ENCODE data around the gene GALNT16.

Gene GALNT16

DNA sequence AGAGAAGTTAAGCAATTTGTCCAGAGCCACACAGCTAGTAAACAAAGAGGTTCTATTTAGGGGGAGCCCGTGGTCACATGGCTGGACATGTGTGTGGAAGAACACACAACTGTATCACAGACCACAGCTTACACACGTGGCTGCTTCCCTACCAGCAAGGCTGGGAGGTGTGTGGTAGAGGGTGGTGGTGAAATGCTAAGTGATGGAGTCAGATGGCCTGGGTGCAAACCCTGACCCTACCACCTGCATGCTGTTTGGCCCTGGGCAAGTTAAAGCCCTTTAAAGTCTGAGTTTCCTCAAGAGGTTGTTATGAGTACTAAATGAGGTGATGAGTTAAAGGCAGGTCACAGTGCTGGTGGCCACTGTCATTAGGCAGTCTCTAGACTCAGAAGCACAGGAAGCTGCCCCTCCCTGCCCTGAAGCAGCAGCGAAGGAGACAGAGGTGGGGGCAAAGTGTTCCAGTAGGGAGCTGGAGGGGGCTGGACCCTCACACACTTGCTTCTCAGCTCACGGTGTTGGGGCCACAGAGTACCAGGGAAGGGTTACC, 73.9 kb downstream of the GALNT16 start:
- no peak for DNase-seq (ENCODE audit: low read depth in 2 of 3, low spot score in 2 of 3)

DNA sequence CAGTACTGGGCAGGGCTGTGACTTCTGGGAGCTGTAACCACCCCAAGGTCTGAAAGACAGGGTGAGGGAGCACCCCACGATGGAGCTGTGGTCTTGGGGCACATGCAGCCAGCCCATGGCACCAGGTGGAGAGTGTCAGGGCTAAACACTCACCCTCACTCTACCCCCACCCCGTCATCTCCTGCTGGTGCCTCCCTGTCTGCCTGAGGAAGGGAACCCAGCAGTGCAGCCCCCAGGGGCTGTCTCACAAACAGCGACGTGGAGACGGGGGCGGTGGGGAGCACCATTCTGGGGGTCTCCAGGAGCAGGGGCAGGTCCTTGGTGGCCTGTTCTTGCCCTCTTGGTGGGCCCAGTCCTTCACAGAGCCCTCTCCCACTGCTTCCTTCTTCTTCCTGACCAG, 74.6 kb downstream of the GALNT16 start:
- DNase-seq (ENCODE audit: low read depth in 2 of 3, low spot score in 2 of 3): no peak

DNA sequence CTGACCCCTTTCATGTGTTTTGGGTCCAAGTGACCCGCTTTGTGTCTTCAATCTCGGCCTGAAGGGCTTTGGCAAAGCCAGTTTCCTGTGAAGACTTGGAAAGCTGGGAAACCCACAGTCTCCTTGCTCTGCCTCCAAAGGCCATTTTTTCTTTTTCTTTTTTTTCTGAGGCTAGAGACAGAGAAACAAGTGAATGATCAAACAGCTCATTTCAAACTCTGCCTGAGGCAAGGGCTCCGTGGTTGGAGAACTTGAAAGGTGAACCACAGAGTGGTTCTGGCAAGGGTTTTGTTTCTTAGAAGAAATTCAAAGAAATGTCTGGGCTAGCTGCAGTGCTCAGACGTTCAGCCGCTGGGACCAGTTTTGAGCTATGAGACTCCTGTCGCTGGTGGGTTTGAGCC, 75.4 kb downstream of the GALNT16 start:
- no peak for DNase-seq (ENCODE audit: low read depth in 2 of 3, low spot score in 2 of 3)

DNA sequence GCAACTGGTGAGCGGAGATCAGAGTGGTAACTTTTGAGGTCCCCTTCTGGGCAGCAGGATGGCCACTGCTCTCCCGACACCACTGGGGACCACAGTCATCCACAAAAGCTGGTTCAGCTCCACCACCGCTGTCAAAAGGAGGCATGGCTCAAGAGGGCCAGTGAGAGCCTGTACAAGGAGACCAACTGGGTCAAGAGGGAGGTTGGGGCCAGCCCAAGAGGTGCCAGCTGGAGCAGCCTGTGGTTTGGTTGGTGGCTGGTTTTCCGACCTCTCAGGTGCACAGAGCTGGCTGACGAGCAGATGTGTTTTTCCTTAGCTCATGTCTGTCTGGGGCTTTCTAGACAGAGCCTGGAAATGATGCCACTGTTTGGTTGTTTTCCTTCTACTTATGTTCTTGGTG, 78.0 kb downstream of the GALNT16 start:
- DNase-seq (ENCODE audit: low read depth in 2 of 3, low spot score in 2 of 3): no peak

DNA sequence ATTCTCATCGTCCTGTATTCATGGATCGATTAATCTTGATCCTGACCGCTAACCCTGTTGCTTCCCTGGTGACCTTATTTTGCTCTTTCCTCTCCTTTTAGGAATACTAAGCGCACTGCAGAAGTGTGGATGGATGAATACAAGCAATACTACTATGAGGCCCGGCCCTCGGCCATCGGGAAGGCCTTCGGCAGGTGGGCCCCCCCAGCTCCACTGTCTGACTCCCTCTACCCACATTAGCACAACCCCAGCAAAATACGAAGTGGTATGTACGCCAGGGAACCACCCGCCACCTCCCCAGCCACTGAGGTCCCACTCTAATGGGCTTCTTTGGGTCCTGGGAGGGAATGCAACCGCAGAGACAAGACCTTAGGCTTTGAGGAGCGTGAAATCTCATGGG, 79.5 kb downstream of the GALNT16 start:
- no peak for DNase-seq (ENCODE audit: low read depth in 2 of 3, low spot score in 2 of 3)

DNA sequence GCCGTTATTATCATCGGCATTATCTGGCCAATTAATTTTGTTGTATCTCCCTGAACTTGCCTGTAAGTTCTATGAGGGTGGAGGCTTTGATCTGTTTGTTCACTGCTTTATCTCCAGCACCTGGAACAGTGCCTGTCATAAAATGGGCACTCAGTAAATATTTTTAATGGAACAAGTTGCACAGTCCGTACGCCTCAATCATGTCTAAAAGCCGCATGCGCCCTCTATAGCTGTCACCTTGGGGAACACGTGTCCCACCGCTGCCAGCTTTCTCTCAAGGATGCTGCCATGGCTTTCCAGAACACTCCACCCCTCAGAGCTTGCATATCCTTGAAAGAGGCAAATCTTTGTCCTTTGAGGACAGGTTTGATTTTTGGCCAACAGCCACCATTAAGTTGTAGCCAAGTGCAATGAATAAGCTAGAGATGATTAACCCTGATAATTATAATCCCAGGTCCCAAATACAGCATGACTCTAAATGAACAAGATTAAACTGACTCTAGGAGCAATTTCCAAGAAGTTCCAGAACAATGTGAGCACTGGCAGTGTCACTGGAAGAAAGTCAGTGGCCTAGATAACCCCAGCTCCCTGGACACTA, 83.1 kb downstream of the GALNT16 start:
- DNase-seq (ENCODE audit: low read depth in 2 of 3, low spot score in 2 of 3): no peak

DNA sequence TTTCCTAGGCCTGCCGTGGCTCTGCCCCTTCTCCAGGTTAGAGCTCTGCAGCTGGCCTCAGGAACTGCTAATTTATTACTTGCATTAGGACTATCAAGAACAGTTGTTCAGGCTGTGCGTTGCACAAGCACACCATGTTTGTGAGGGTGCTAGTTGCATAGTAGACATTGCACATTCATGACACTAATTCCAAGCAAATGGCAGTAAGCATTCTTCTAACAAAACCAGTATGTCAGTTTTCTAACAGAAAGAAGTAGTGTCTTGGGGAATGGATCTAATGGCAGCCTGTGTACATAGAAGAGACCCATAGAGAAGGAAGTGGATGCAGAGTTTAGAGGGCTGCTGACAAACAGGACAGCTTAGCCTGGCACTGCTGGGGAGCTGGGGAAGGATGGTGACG, 84.2 kb downstream of the GALNT16 start:
- DNase-seq (ENCODE audit: low read depth in 2 of 3, low spot score in 2 of 3): no peak

DNA sequence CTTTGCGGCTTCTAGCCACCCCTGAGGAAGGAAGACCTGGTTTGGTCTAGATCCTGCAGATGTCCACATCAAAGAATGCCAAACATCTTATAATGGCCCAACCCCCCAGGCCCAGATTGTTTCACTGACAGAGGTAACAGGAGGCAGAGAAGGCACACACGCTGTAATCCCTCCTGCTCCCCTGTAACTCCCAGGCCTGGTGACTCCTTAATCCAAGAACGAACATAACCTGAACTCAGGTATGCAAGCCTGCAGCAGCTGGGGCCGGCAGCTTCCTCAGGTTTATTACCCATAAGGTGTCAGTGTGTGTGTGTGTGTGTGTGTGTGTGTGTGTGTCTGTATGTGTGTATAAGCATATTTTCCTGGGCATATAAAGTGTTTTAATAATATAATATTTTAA, 85.4 kb downstream of the GALNT16 start:
- DNase-seq (ENCODE audit: low read depth in 2 of 3, low spot score in 2 of 3): no peak

DNA sequence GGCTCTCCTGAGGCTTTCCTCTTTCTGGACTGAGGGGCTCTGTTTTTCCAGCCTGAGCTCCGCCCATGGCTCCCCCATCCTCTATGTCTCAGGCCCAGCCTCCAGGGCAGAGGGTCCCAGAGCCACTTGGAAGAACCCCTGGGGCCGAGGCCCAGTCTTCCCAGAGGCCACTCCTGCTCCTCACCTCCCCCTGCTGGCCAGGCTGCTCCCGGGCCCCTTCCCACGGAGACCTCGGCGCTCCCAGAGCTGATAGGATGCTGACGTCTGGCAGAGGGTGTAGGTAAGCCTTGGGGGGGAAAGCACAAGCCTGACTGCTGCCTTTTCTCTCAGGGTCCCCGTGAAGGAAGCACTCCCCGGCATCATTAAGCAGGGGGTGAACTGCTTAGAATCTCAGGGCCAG, 86.8 kb downstream of the GALNT16 start:
- no peak for DNase-seq (ENCODE audit: low read depth in 2 of 3, low spot score in 2 of 3)

DNA sequence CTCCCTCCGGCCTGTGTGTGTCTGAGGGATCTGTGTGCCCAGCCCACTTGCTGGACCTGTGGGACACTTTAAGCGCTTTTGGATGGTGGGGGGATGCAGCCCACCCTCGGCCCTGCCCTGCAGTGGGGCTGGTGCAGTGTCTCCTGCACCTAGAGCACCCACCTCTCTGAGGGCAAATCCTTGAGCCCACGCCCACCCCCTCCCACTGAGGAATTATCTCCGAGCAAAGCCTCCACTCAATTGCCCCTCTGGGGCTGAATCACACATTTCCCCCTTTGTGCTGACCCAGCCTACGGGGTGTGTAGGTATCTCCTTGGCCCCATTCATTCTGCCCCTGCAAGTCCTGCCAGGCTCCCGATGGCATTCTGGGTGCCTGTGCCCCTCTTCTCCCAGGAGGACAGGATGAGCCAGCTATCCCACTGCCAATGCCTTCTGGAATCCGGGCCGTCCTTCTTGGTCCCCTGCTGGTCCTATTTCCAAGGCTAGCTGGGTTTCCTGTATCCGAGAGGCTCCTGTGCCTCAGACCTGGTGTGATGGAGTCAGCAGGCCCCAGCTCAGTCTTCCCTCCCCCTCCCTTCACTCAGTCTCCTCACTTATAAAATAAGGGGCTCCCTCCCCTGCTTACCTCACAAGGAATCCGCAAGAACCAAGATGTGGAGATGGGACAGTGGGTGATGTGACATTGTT, 89.3 kb downstream of the GALNT16 start:
- DNase-seq (ENCODE audit: low read depth in 2 of 3, low spot score in 2 of 3): no peak

DNA sequence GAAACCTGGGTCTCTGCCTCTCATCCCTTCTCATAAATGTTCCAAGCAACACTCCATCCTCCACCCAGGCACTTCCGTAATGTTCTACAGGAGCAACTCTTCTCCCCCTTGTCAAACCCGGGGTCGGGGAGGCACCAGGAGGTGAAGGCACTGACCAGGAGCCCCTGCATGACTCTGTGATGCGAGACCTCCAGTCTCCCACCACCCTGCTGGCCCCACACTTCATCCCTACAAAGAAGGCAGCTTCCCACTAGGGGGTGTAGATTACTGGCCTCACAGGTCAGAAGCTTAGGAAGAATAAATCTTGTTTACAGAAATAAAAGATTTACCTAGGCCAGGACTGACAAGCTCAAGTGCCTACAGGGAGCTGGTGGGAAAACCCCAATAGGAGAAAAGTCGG, 90.9 kb downstream of the GALNT16 start:
- no peak for DNase-seq (ENCODE audit: low read depth in 2 of 3, low spot score in 2 of 3)

DNA sequence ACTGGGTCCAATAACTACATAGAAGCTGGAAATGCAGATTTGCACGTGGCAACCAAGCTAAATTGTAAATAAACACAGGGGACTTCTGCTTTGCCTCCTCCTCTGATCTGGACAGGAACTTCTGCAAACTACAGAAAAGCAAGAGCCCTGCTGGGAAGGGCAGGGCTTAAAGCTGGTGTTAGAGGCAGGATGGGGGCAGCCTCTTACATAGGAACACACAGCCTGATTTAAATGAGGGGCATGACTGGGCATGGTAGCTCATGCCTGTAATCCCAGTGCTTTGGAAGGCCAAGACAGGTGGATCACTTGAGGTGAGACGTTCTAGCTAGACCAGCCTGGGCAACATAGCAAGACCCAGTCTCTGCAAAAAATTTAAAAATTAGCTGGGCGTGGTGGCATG, 91.4 kb downstream of the GALNT16 start:
- DNase-seq (ENCODE audit: low read depth in 2 of 3, low spot score in 2 of 3): no peak

DNA sequence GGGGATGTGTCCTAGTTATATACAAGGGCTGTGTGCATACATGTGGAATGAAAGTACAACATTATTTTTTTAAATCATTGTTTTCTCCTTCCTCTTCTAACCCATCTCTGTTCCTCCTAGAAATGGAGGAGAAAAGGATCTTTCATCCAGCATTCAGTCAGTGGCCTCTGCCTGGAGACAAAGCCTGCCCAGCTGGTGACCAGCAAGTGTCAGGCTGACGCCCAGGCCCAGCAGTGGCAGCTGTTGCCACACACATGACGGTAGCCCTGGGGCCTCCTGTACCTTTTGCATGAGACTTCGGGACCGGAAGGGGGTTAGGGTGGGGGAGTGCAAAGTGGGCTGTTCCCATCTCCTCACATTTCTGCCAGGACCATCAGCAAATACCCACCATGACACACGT, 92.0 kb downstream of the GALNT16 start:
- no peak for DNase-seq (ENCODE audit: low read depth in 2 of 3, low spot score in 2 of 3)

DNA sequence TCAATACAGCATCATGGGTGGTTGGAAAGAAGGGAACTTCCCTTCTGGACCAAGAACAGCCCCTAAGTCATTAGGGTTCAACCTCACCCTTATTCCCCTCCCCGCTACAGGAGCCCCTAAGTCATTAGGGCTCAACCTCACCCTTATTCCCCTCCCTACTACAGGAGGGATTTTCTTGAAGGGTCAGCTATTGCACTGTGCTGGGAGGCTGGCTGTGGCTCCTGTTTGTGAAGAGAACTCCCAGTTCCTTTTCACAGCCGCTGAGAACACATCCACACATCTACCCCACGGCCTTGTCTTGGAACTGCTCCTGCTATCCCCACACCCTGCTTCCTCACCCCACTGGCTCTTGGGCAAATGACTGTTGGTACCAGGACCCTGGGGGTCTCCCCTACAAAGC, 93.2 kb downstream of the GALNT16 start:
- no peak for DNase-seq (ENCODE audit: low read depth in 2 of 3, low spot score in 2 of 3)

DNA sequence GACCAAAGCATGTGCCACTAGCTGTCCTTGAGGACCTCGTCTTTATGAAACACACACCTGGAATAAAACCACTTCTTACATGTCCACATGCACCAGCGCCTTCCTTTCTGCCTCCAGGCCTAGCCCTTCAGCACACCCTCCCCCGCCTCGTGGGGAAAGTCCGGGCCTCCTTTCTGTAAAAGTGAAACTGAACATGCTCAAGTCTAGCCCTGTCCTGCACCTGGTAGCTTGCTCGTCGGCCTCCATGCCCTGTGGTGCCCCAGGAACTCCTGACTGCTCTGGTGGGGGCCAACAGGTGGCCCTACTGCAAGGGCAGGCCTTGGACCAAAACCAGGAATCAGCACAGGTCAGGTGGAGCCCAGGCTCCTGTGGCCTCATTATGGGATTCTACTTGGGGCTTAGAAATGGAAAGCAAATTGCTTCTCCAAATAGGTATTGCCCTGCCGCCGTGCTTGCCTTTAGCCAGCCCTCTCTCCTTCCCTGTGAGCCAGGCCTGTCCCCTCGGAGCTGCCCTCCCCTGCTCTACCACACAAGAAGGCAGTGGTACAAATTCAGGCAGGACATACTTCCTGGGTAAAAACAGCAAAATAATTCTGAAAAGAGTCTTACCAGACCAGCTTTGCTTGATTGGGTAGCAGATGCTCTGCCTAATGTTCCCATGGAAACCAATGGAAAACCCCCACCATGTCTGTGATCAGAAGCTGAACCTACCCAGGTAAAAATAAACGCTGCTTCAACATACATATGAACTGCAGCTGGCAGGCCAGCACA, 94.6 kb downstream of the GALNT16 start:
- DNase-seq (ENCODE audit: low read depth in 2 of 3, low spot score in 2 of 3): peak; percentile 33 to 45 (median 40)

DNA sequence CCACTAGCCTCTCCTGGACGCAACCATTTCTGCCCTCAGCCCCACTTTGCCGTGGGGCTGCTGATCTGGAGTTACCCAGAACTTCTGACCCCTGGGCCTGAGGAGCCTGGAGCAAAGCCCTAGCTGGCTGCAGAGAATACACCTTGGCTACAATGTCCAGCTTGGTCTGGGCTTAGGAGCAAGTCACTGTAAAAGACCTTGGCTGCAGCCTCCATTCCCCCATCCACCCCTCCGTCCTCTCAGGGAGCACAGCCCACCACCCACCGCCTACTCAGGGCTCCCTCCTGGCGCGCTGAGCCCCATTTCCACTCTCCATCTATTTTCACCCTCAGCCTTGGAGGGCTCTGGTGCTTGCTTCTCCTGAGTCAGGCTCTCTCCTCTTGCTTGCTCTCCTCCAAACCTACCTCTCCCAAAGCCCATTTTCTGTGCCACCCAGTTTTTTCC, 95.2 kb downstream of the GALNT16 start:
- DNase-seq (ENCODE audit: low read depth in 2 of 3, low spot score in 2 of 3): no peak

DNA sequence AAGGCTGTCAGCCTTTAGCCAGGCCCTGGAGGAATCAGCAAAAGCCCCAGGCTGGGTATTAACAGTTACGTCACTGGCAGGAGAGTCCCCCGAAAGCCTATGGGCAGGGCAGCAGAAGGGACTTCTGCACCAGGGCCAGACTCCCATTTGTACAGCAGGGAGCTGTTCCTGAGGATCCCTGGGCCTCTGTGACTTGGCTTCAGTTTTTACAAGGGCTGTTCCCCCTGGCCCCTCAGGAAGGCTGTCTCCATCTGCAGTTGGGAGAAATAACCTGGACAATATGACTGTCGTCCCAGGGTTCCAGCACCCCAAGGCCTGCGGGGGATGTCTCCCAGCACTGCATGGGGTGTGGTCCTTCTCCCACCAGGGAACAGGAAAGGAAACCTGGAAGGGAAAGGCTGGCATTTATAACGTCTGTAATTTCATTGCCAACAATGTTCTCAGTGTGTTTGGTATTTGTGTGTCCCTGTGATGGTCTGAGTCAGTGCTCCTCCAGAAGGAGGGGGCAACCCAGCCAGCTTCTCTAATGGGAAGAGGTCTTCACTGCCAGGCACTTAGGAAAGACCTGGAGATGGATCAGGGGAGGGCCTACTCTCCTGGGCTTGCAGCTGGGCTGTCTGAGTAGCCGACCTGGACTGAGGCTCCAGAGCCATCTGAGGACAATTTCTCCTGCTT, 95.8 kb downstream of the GALNT16 start:
- no peak for DNase-seq (ENCODE audit: low read depth in 2 of 3, low spot score in 2 of 3)

DNA sequence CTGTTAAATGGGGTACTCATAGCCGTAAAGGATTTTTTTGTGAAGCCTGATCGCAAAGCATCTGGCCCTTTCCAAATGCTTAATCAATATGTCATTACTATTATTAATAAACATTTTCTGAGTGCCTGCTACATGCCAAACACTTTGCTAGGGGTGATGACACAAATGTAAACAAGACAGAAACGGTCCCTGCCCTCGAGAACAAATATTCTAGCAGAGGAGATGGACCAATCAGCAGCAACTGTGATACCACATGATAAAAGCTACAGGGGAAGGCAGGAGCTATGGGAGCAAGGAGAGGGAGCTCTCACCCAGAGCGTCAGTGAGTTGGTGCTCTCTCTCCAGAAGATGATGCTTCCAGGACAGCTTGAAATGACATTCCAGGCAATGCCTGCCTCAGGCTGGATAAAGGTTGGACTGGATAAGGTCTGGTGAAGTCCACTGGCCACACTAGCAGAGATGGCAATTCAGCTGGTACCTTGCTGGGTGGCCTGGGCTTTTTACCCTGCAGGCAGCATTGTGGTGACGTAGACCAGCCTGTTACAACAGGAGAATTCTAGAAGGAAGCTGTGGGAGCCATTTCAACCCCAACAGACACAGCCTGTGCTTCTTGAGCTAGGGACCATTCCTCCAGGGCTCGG, 97.1 kb downstream of the GALNT16 start:
- no peak for DNase-seq (ENCODE audit: low read depth in 2 of 3, low spot score in 2 of 3)

DNA sequence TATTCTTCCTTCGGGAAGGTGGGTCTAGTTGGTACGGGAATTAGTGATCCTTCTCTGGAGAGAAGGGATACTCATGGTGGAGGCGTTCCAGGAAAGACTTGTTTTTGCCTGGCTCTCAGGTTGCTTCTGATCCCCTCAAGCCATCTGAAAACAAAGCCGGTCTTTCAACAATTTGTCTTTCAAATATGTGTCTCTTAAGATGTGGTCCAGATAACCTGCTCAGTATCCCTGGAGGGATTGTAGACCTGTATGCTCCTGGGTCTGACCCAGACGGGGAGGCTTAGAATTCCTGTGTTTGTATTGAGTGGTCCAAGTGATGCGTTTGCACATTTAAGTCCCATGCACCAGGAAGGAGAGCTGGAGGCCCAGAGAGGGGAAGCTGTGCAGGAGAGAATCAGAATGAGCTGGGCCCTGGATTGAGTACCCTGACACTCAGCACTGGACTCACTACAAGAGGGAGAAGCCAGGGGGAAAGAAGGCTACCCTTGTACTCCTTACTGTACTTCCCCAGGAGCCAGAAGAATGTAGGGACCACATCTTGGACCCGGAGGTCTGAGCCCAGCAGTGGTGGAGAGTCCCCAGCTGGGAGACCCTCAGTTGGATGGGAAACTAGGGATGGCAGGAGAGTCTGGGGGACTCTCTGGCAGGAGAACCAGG, 97.7 kb downstream of the GALNT16 start:
- no peak for DNase-seq (ENCODE audit: low read depth in 2 of 3, low spot score in 2 of 3)

DNA sequence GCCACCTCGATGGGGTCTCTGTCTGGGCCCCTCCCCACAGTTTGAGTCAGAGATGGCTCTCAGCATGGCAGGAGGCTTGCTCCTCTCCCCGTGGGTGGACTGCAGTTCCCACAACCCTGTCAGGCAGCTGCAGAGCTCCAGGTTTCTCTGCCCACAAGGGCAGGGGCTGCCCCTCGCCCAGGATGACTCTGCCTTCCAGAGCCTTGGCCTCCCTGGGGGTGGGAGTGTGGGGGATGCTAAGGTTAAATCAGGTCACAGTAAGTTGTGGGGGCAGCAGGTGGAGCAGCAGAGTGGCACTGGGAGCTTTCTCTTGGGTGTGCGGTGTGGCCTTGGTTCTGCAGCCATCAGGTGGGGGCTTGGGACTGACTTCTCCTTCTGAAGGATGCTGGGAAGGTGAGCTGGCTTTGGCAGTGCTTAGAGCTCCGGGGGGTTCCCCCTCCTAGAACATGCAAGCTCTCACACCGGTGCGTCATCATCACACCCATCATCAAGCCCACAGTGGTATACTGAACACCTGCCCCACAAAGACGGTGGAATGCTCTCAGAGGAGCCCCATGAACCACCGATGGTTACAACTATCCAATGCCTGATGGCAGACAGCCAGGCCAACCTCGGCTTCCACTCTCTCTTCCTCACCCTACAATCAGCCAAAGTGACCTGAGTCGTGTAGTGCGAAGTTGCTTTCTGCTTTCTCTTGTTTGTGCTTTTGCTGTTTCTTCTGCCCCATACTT, 98.4 kb downstream of the GALNT16 start:
- peak in 2 of 3 experiments; percentile 24 to 37 for DNase-seq (ENCODE audit: low read depth in 2 of 3, low spot score in 2 of 3)

Measured in activated CD8-positive, alpha-beta memory T cell treated with anti-CD3 and anti-CD28 coated beads for 48 hours (primary cell).